ENCODE results near the gene HDAC1. TPM values are rescaled to one million over a fixed set of nuclear protein-coding genes. Genes with fewer than 3 reads are reported as not detected.

Gene HDAC1
- polyA plus RNA-seq, 3 donors, result 73.8 to 95.0 (median 88.7) TPM

- H3K9ac ChIP-seq (ENCODE audit: insufficient read depth, low read length, poor library complexity, severe bottlenecking), result no peak overlapping the region
- no peak overlapping the region for H3K4me3 ChIP-seq (replicated peaks in 1 of 3; ENCODE audit: low read depth in 2 of 3, low read length in 3 of 3)
- H3K27me3 ChIP-seq (ENCODE audit: control insufficient read depth in 2 of 2, insufficient read depth in 2 of 2, low read length in 2 of 2), result no peaks in the 10 kb centered on the region
- no peaks in the 10 kb centered on the region for H3K36me3 Mint-ChIP-seq
- H2AFZ ChIP-seq (ENCODE audit: insufficient read depth, low read depth, low read length, poor library complexity, severe bottlenecking), result no peak overlapping the region
- no CpG with 5 or more reads among the region's 4 CpGs for WGBS (ENCODE audit: insufficient coverage)
- no peak overlapping the region for H3K4me3 Mint-ChIP-seq
- H3K4me1 ChIP-seq (ENCODE audit: control insufficient read depth in 1 of 2, insufficient read depth in 2 of 2, low read length in 2 of 2), result peaks cover 11 to 14% of the 10 kb centered on the region in 2 donors
- peaks cover 0 to 3% (median 1%) of the 10 kb centered on the region in 3 donors for H3K27me3 Mint-ChIP-seq (ENCODE audit: low read depth in 3 of 3)
- no peaks in the 10 kb centered on the region for H4K20me1 ChIP-seq (ENCODE audit: insufficient read depth, low read length)
- intact Hi-C loops (cut with micrococcal nuclease), result no loop called here
- no peak overlapping the region for H3K27ac ChIP-seq (ENCODE audit: low read depth in 1 of 2, low read length in 2 of 2)
- H3K79me2 ChIP-seq (ENCODE audit: insufficient read depth, low read length), result no peaks in the 10 kb centered on the region
- H3K4me2 ChIP-seq (replicated peaks; ENCODE audit: extremely low read depth, low read length, poor library complexity, severe bottlenecking), result no peak overlapping the region
- no peak overlapping the region for H3K27ac Mint-ChIP-seq
- no peaks in the 10 kb centered on the region for H3K36me3 ChIP-seq (replicated peaks in 1 of 2; ENCODE audit: control insufficient read depth in 1 of 2, insufficient read depth in 2 of 2, low read length in 2 of 2)
- H3K4me1 Mint-ChIP-seq, result peaks cover 20% of the 10 kb centered on the region
- TF ChIP-seq CTCF (IDR thresholded peaks at IDR 0.05), result no peak
- H3K9me3 ChIP-seq (replicated peaks in 1 of 2; ENCODE audit: control insufficient read depth in 1 of 2, insufficient read depth in 1 of 2, low read length in 2 of 2), result no peaks in the 10 kb centered on the region
- DNase-seq, result no peak
- H3K9me3 Mint-ChIP-seq, result peaks cover 0 to 2% (median 0%) of the 10 kb centered on the region in 7 donors
Measured at GRCh38 chr1:32263744-32264143, 28.1 kb upstream of the HDAC1 start.

GRCh38 chr1:32265846-32266245 is 26.0 kb upstream of the HDAC1 start:
- peaks cover 20% of the 10 kb centered on the region for H3K4me1 Mint-ChIP-seq
- intact Hi-C loops (cut with micrococcal nuclease), result no loop called here
- no peak overlapping the region for H3K9ac ChIP-seq (ENCODE audit: insufficient read depth, low read length, poor library complexity, severe bottlenecking)
- no peaks in the 10 kb centered on the region for H4K20me1 ChIP-seq (ENCODE audit: insufficient read depth, low read length)
- H3K27me3 Mint-ChIP-seq (ENCODE audit: low read depth in 3 of 3), result peaks cover 0 to 4% (median 4%) of the 10 kb centered on the region in 3 donors
- no peak overlapping the region for H3K4me2 ChIP-seq (replicated peaks; ENCODE audit: extremely low read depth, low read length, poor library complexity, severe bottlenecking)
- no peaks in the 10 kb centered on the region for H3K36me3 Mint-ChIP-seq
- no peak overlapping the region for H3K4me3 ChIP-seq (replicated peaks in 1 of 3; ENCODE audit: low read depth in 2 of 3, low read length in 3 of 3)
- peaks cover 11 to 14% of the 10 kb centered on the region in 2 donors for H3K4me1 ChIP-seq (ENCODE audit: control insufficient read depth in 1 of 2, insufficient read depth in 2 of 2, low read length in 2 of 2)
- no peaks in the 10 kb centered on the region for H3K27me3 ChIP-seq (ENCODE audit: control insufficient read depth in 2 of 2, insufficient read depth in 2 of 2, low read length in 2 of 2)
- H3K36me3 ChIP-seq (replicated peaks in 1 of 2; ENCODE audit: control insufficient read depth in 1 of 2, insufficient read depth in 2 of 2, low read length in 2 of 2), result no peaks in the 10 kb centered on the region
- no peak for DNase-seq
- no peak overlapping the region for H3K27ac ChIP-seq (ENCODE audit: low read depth in 1 of 2, low read length in 2 of 2)
- H3K9me3 Mint-ChIP-seq, result peaks cover 0 to 2% (median 0%) of the 10 kb centered on the region in 7 donors
- no peak for TF ChIP-seq CTCF (IDR thresholded peaks at IDR 0.05)
- H2AFZ ChIP-seq (ENCODE audit: insufficient read depth, low read depth, low read length, poor library complexity, severe bottlenecking), result peak overlapping the region; percentile 23
- H3K27ac Mint-ChIP-seq, result peak overlapping the region in 1 of 7 donors; percentile 41
- no peaks in the 10 kb centered on the region for H3K9me3 ChIP-seq (replicated peaks in 1 of 2; ENCODE audit: control insufficient read depth in 1 of 2, insufficient read depth in 1 of 2, low read length in 2 of 2)
- no peaks in the 10 kb centered on the region for H3K79me2 ChIP-seq (ENCODE audit: insufficient read depth, low read length)
- peak overlapping the region in 1 of 2 donors; percentile 39 for H3K4me3 Mint-ChIP-seq
- 88% methylated on average over 8 of the region's 9 CpGs for WGBS (ENCODE audit: insufficient coverage)

Measured in CD14-positive monocyte (primary cell).